ENCODE results near the gene PKNOX2. TPM values are rescaled to one million over a fixed set of nuclear protein-coding genes. Genes with fewer than 3 reads are reported as not detected.

PKNOX2 gene
- total RNA-seq, 4 donors from 2014 or later: 0.40 to 5.9 (median 1.1) TPM; not detected in 1

DNA sequence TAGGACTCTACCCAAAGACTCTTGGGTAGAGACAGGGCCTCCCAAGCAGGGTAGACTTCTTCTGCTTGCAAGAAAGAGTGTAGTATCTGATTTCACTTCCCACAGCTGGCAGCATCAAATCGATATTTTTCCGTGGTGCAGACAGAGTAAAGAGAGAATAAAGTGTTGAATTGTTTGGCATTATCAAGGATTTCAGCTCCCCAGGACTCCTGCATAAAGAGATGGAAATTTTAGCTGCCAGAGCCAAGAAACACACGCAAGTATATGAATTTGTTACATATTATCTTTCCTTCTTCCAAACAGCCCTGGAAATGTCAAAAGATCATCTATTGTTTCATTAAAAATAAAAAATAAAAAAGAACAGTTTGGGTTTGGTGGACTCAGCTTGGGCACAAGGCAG, 136.8 kb downstream of the PKNOX2 start:
- Histone ChIP-seq H3K36me3 (no peaks in the 10 kb centered on the region), H3K27ac (no peak overlapping the region), H3K4me1 (peaks cover 0 to 13% (median 6%) of the 10 kb centered on the region in 3 donors), H3K4me3 (no peak overlapping the region), H3K9me3 (no peaks in the 10 kb centered on the region), H3K27me3 (no peaks in the 10 kb centered on the region)
- DNase-seq: no peak
- TF ChIP-seq POLR2A (IDR thresholded peaks at IDR 0.05) (no peak), CTCF (IDR thresholded peaks at IDR 0.05) (no peak)
- 48 to 56% methylated on average over 3 of the region's 3 CpGs for WGBS, 2 donors
- intact Hi-C loops (cut with DNase I): no loop called here

- TF ChIP-seq POLR2A (IDR thresholded peaks at IDR 0.05) (no peak), CTCF (IDR thresholded peaks at IDR 0.05) (no peak)
- no peak overlapping the region for H3K4me3 ChIP-seq
- no peak overlapping the region for H3K27ac ChIP-seq
- DNase-seq: no peak
- H3K9me3 ChIP-seq: no peaks in the 10 kb centered on the region
- no peaks in the 10 kb centered on the region for H3K27me3 ChIP-seq
- no peaks in the 10 kb centered on the region for H3K36me3 ChIP-seq
- intact Hi-C loops (cut with DNase I): no loop called here
- H3K4me1 ChIP-seq: peaks cover 0 to 13% (median 6%) of the 10 kb centered on the region in 3 donors
- 77 to 83% methylated on average over 2 to 5 of the region's 5 CpGs for WGBS, 2 donors
These were observed 138.6 kb downstream of the PKNOX2 start for GRCh38 chr11:125303186-125303585.

DNA sequence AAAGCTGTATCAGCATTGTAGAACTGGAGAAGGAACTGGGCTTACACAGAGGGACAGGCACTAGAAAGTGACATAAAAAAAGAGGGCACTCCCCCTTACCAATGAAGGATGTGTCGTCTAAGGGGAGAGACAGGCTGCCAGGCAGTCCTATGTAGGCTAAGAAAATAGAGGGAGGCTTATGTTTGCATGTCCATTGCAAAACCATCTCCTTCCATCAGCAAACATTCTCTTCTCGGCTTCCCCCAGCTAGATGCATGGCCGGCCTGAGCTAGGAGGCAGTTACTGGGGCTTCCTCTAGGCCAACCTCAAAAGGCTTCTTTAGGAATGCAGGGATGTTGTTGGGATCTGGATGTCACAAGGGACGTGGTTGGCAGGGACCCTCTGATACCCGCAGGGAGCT, 139.1 kb downstream of the PKNOX2 start:
- Histone ChIP-seq H3K4me1 (peaks cover 0 to 13% (median 6%) of the 10 kb centered on the region in 3 donors), H3K36me3 (no peaks in the 10 kb centered on the region), H3K4me3 (no peak overlapping the region), H3K9me3 (no peaks in the 10 kb centered on the region), H3K27me3 (no peaks in the 10 kb centered on the region), H3K27ac (no peak overlapping the region)
- DNase-seq: no peak
- intact Hi-C loops (cut with DNase I): no loop called here
- WGBS, 2 donors: 88 to 100% methylated on average over 1 of the region's 5 CpGs
- no peak for TF ChIP-seq CTCF (IDR thresholded peaks at IDR 0.05)
- TF ChIP-seq POLR2A (IDR thresholded peaks at IDR 0.05): no peak

DNA sequence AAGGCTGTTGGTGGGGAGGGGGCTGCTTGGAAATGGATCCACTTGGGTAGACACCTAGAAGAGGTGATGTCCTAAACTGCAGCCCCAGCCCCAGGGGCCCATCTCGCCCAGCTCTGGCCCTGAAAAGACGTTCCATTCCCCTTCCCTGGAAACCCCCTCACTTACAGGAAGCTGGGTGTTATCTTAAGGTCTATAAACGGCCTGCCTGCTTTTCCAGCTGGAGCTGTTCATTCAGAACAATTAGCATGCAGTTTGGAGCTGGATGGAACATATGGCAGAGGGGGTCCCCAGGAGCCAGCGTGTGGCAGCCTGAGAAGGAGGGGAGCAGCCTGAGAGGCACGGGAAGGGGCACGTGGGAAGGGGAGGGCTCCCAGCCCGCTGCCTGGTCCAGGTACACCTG, 139.6 kb downstream of the PKNOX2 start:
- WGBS, 2 donors: 73 to 75% methylated on average over 4 to 7 of the region's 7 CpGs
- H3K27me3 ChIP-seq: no peaks in the 10 kb centered on the region
- no peak overlapping the region for H3K4me3 ChIP-seq
- intact Hi-C loops (cut with DNase I): no loop called here
- TF ChIP-seq POLR2A (IDR thresholded peaks at IDR 0.05) (no peak), CTCF (IDR thresholded peaks at IDR 0.05) (no peak)
- H3K27ac ChIP-seq: no peak overlapping the region
- H3K36me3 ChIP-seq: no peaks in the 10 kb centered on the region
- H3K9me3 ChIP-seq: no peaks in the 10 kb centered on the region
- no peak for DNase-seq
- H3K4me1 ChIP-seq: peaks cover 0 to 13% (median 6%) of the 10 kb centered on the region in 3 donors

GRCh38 chr11:125304876-125305275, 140.3 kb downstream of the PKNOX2 start:
- Histone ChIP-seq H3K4me1 (peaks cover 0 to 13% (median 6%) of the 10 kb centered on the region in 3 donors), H3K27me3 (no peaks in the 10 kb centered on the region), H3K36me3 (no peaks in the 10 kb centered on the region), H3K27ac (no peak overlapping the region), H3K9me3 (no peaks in the 10 kb centered on the region), H3K4me3 (no peak overlapping the region)
- no peak for DNase-seq
- TF ChIP-seq CTCF (IDR thresholded peaks at IDR 0.05) (no peak), POLR2A (IDR thresholded peaks at IDR 0.05) (no peak)
- intact Hi-C loops (cut with DNase I): no loop called here
- WGBS, 2 donors: 80 to 87% methylated on average over 9 of the region's 9 CpGs

Measured in esophagus squamous epithelium (tissue), 5 donors.